Measurements from ENCODE around the gene IL17RB.

The IL17RB gene, protein sequence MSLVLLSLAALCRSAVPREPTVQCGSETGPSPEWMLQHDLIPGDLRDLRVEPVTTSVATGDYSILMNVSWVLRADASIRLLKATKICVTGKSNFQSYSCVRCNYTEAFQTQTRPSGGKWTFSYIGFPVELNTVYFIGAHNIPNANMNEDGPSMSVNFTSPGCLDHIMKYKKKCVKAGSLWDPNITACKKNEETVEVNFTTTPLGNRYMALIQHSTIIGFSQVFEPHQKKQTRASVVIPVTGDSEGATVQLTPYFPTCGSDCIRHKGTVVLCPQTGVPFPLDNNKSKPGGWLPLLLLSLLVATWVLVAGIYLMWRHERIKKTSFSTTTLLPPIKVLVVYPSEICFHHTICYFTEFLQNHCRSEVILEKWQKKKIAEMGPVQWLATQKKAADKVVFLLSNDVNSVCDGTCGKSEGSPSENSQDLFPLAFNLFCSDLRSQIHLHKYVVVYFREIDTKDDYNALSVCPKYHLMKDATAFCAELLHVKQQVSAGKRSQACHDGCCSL

GRCh38 chr3:53846134-53846850 lies at the start of gene IL17RB, which contains the start of gene CHDH:
IL17RB (plus strand) TSS chr3:53846568; CDS start chr3:53846589, 21 bp downstream.
CHDH (minus strand) TSS chr3:53846419; CDS start chr3:53824008, 22,411 bp downstream.
- Histone ChIP-seq H3K36me3 (ENCODE audit: control insufficient read depth in 1 of 2, insufficient read depth in 2 of 2, low read length in 2 of 2) (no peaks in the 10 kb centered on the region), H3K27ac (ENCODE audit: low read length) (peak within 1 kb of the TSS; percentile 18), H3K27me3 (ENCODE audit: low read depth, low read length) (no peaks in the 10 kb centered on the region), H3K4me3 (ENCODE audit: low read depth in 1 of 2, low read length in 2 of 2) (peak within 1 kb of the TSS; percentile 64 to 76), H3K9me3 (ENCODE audit: control insufficient read depth in 1 of 2, low read length in 2 of 2) (no peaks in the 10 kb centered on the region), H3K4me1 (ENCODE audit: control insufficient read depth in 1 of 2, insufficient read depth in 2 of 2, low read length in 2 of 2) (peaks cover 0 to 11% of the 10 kb centered on the region in 2 donors)

- H3K27me3 ChIP-seq (ENCODE audit: low read depth, low read length), result no peaks in the 10 kb centered on the region
- H3K4me3 ChIP-seq (ENCODE audit: low read depth in 1 of 2, low read length in 2 of 2), result no peak overlapping the region
- H3K27ac ChIP-seq (ENCODE audit: low read length), result no peak overlapping the region
- H3K4me1 ChIP-seq (ENCODE audit: control insufficient read depth in 1 of 2, insufficient read depth in 2 of 2, low read length in 2 of 2), result peaks cover 0 to 8% of the 10 kb centered on the region in 2 donors
- no peaks in the 10 kb centered on the region for H3K9me3 ChIP-seq (ENCODE audit: control insufficient read depth in 1 of 2, low read length in 2 of 2)
- H3K36me3 ChIP-seq (ENCODE audit: control insufficient read depth in 1 of 2, insufficient read depth in 2 of 2, low read length in 2 of 2), result no peaks in the 10 kb centered on the region
These were observed 48.2 kb upstream of the IL17RB start for GRCh38 chr3:53798144-53798543.

DNA sequence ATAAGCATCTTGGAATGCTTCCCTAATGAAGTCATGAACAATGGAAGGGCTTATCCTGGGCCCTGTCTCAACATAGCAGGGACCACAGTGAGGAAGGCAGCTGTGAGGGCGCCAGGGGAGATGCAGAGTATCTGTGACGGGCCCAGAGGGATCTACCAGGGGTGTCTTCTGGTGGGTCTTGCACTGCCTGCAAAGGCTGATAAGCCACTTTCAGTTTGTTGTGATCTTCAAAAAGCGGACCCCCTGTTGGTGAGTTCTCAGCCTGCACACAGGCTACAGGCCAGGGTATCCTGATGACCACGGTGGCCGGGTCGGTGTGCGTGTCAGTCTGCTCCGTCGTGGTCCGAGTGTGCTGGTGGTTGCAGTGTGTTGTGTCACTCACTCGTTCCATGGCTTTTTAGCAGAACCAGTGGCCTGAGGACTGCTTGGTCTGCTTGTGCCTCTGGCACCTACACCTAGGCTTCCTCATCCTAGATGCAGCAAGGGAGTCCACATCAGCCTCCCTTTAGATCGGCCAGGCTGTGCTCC lies 47.0 kb upstream of the IL17RB start:
- H3K4me3 ChIP-seq (ENCODE audit: low read depth in 1 of 2, low read length in 2 of 2), result no peak overlapping the region
- H3K36me3 ChIP-seq (ENCODE audit: control insufficient read depth in 1 of 2, insufficient read depth in 2 of 2, low read length in 2 of 2), result no peaks in the 10 kb centered on the region
- peaks cover 0 to 8% of the 10 kb centered on the region in 2 donors for H3K4me1 ChIP-seq (ENCODE audit: control insufficient read depth in 1 of 2, insufficient read depth in 2 of 2, low read length in 2 of 2)
- H3K9me3 ChIP-seq (ENCODE audit: control insufficient read depth in 1 of 2, low read length in 2 of 2), result no peaks in the 10 kb centered on the region
- no peak overlapping the region for H3K27ac ChIP-seq (ENCODE audit: low read length)
- no peaks in the 10 kb centered on the region for H3K27me3 ChIP-seq (ENCODE audit: low read depth, low read length)

- H3K27ac ChIP-seq (ENCODE audit: low read length), result no peak overlapping the region
- no peaks in the 10 kb centered on the region for H3K9me3 ChIP-seq (ENCODE audit: control insufficient read depth in 1 of 2, low read length in 2 of 2)
These were observed 46.1 kb upstream of the IL17RB start for GRCh38 chr3:53800041-53800906.

GRCh38 chr3:53801319-53801718 lies 45.0 kb upstream of the IL17RB start:
- Histone ChIP-seq H3K36me3 (ENCODE audit: control insufficient read depth in 1 of 2, insufficient read depth in 2 of 2, low read length in 2 of 2) (no peaks in the 10 kb centered on the region), H3K4me1 (ENCODE audit: control insufficient read depth in 1 of 2, insufficient read depth in 2 of 2, low read length in 2 of 2) (peaks cover 0 to 1% of the 10 kb centered on the region in 2 donors), H3K4me3 (ENCODE audit: low read depth in 1 of 2, low read length in 2 of 2) (no peak overlapping the region), H3K27ac (ENCODE audit: low read length) (no peak overlapping the region), H3K27me3 (ENCODE audit: low read depth, low read length) (no peaks in the 10 kb centered on the region), H3K9me3 (ENCODE audit: control insufficient read depth in 1 of 2, low read length in 2 of 2) (no peaks in the 10 kb centered on the region)

More at GRCh38 chr3:53800041-53800906, 46.1 kb upstream of the IL17RB start:
- Histone ChIP-seq H3K36me3 (ENCODE audit: control insufficient read depth in 1 of 2, insufficient read depth in 2 of 2, low read length in 2 of 2) (no peaks in the 10 kb centered on the region), H3K4me1 (ENCODE audit: control insufficient read depth in 1 of 2, insufficient read depth in 2 of 2, low read length in 2 of 2) (peaks cover 0 to 8% of the 10 kb centered on the region in 2 donors), H3K4me3 (ENCODE audit: low read depth in 1 of 2, low read length in 2 of 2) (no peak overlapping the region), H3K27me3 (ENCODE audit: low read depth, low read length) (no peaks in the 10 kb centered on the region)

DNA sequence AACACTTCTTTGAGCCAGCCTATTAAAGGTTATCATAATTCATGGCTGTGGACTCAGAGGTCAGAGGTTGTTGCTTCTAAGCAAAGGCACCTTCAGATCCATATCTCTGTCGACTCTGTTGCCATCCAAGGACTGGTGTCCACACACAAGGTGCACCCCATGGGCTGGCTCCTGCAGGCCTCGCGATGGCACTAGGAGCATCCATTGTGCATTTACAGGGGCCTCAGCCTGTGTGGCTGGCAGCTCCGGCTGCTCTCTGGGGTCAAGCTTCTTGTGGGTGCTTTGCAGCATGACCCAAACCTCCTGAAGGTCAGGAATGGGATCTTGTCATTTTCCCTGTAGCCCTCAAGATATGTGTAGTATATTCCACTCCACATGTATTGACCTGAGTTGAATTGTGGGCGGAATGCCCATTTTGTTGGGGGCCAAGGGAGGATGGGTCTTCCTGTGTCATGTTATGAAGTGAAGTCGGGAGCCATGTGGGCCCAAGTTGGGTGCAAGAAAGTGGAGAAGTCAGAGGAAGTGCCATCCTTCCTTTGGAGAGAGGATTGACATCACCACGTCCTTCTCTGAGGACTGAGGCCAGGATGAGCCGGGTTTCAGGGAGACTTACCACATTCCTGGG lies 44.0 kb upstream of the IL17RB start:
- no peaks in the 10 kb centered on the region for H3K27me3 ChIP-seq (ENCODE audit: low read depth, low read length)
- no peaks in the 10 kb centered on the region for H3K4me1 ChIP-seq (ENCODE audit: control insufficient read depth in 1 of 2, insufficient read depth in 2 of 2, low read length in 2 of 2)
- H3K27ac ChIP-seq (ENCODE audit: low read length), result no peak overlapping the region
- no peaks in the 10 kb centered on the region for H3K9me3 ChIP-seq (ENCODE audit: control insufficient read depth in 1 of 2, low read length in 2 of 2)
- H3K4me3 ChIP-seq (ENCODE audit: low read depth in 1 of 2, low read length in 2 of 2), result no peak overlapping the region
- H3K36me3 ChIP-seq (ENCODE audit: control insufficient read depth in 1 of 2, insufficient read depth in 2 of 2, low read length in 2 of 2), result no peaks in the 10 kb centered on the region

- no peaks in the 10 kb centered on the region for H3K36me3 ChIP-seq (ENCODE audit: control insufficient read depth in 1 of 2, insufficient read depth in 2 of 2, low read length in 2 of 2)
- no peaks in the 10 kb centered on the region for H3K4me1 ChIP-seq (ENCODE audit: control insufficient read depth in 1 of 2, insufficient read depth in 2 of 2, low read length in 2 of 2)
- H3K27ac ChIP-seq (ENCODE audit: low read length), result no peak overlapping the region
- H3K9me3 ChIP-seq (ENCODE audit: control insufficient read depth in 1 of 2, low read length in 2 of 2), result no peaks in the 10 kb centered on the region
- H3K27me3 ChIP-seq (ENCODE audit: low read depth, low read length), result no peaks in the 10 kb centered on the region
- H3K4me3 ChIP-seq (ENCODE audit: low read depth in 1 of 2, low read length in 2 of 2), result no peak overlapping the region
These were observed 43.1 kb upstream of the IL17RB start for GRCh38 chr3:53803124-53803815.

DNA sequence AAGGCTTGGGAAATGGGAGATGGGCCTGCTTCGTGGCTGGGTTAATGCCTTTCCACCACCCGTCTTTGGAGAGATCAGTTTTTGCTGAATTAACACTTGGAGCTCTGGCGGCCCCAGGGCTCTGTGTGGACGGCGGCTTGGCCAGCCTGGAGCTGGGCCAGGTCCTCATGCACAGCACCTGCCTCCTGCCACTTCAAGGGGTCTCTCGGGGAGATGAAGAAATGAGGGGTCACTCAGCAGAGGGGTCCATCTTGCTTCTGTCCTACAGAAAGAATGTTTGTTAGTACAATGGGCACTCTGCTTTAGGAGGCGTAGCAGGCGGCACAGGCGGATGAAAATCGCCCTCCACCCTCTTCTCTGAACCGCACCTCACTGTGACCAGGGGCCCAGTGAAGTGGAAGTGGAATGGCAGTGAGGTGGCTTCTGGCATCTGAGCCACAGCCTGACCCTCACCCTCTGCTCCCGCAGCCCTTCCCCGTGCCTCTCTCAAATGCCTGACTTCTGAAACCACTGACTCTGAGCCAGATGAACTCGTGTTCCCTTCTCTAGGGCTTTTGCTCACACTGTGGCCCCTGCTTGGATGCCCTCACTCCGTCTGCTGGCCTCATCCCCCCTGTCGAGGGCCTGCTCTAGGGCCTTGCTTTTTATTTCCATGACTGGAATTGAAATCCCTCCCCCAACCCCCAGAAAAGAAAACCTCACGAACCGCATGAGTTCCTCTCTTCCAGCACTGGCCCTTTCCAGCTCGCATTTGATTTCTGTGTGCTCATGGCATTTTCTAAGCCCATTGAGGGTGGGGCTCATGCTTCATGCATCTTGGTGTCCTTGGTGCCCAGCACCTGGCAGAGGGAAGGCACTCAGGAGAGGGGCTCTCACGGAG lies 42.3 kb upstream of the IL17RB start:
- Histone ChIP-seq H3K4me1 (ENCODE audit: control insufficient read depth in 1 of 2, insufficient read depth in 2 of 2, low read length in 2 of 2) (no peaks in the 10 kb centered on the region), H3K4me3 (ENCODE audit: low read depth in 1 of 2, low read length in 2 of 2) (no peak overlapping the region), H3K27me3 (ENCODE audit: low read depth, low read length) (no peaks in the 10 kb centered on the region), H3K36me3 (ENCODE audit: control insufficient read depth in 1 of 2, insufficient read depth in 2 of 2, low read length in 2 of 2) (peaks cover 0 to 4% of the 10 kb centered on the region in 2 donors), H3K27ac (ENCODE audit: low read length) (no peak overlapping the region), H3K9me3 (ENCODE audit: control insufficient read depth in 1 of 2, low read length in 2 of 2) (no peaks in the 10 kb centered on the region)

- no peaks in the 10 kb centered on the region for H3K9me3 ChIP-seq (ENCODE audit: control insufficient read depth in 1 of 2, low read length in 2 of 2)
- H3K4me1 ChIP-seq (ENCODE audit: control insufficient read depth in 1 of 2, insufficient read depth in 2 of 2, low read length in 2 of 2), result no peaks in the 10 kb centered on the region
- H3K27ac ChIP-seq (ENCODE audit: low read length), result no peak overlapping the region
- H3K27me3 ChIP-seq (ENCODE audit: low read depth, low read length), result no peaks in the 10 kb centered on the region
- no peak overlapping the region for H3K4me3 ChIP-seq (ENCODE audit: low read depth in 1 of 2, low read length in 2 of 2)
- H3K36me3 ChIP-seq (ENCODE audit: control insufficient read depth in 1 of 2, insufficient read depth in 2 of 2, low read length in 2 of 2), result peaks cover 0 to 4% of the 10 kb centered on the region in 2 donors
These were observed 41.5 kb upstream of the IL17RB start for GRCh38 chr3:53804697-53805462.

All from muscle layer of duodenum (tissue), 2 donors.